D721Med (cell line): ENCODE data around the gene CRB3.

Source experiments
- DNase-seq: peaks from one replicate; pipeline ENCODE4 v3.0.0; 2011; ENCODE audit warnings: low spot score; ENCODE audit not compliant: insufficient read length
- FAIRE-seq: peaks from 2 replicates; lab custom pipeline; 2011; peaks lifted over from hg19 to GRCh38; lab: Jason Lieb, UNC
- TF ChIP-seq, protein P1 (sequence below): IDR thresholded peaks from 2 replicates; pipeline ENCODE4 v1.5.1; 2012; ENCODE audit warnings: mild to moderate bottlenecking, control low read depth; ENCODE audit not compliant: insufficient read depth; ENCODE audit errors: missing control alignments

Gene CRB3

DNA sequence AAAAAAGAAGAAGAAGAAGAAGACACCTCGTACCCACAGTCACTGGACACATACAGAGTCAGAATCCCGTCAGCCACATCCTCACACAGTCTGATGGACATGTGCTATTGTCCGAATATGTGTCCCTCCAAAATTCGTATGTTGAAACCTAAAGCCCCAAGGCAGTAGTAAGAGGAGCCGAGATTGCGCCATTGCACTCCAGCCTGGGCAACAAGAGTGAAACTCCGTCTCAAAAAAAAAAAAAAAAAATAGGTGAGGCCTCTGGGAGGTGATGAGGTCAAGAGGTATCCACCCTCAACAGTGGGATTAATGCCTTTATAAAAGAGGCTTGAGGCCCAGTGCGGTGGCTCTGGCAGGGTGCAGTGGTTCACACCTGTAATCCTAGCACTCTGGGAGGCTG is 20.2 kb downstream of the CRB3 start:
- TF ChIP-seq, protein P1, sequence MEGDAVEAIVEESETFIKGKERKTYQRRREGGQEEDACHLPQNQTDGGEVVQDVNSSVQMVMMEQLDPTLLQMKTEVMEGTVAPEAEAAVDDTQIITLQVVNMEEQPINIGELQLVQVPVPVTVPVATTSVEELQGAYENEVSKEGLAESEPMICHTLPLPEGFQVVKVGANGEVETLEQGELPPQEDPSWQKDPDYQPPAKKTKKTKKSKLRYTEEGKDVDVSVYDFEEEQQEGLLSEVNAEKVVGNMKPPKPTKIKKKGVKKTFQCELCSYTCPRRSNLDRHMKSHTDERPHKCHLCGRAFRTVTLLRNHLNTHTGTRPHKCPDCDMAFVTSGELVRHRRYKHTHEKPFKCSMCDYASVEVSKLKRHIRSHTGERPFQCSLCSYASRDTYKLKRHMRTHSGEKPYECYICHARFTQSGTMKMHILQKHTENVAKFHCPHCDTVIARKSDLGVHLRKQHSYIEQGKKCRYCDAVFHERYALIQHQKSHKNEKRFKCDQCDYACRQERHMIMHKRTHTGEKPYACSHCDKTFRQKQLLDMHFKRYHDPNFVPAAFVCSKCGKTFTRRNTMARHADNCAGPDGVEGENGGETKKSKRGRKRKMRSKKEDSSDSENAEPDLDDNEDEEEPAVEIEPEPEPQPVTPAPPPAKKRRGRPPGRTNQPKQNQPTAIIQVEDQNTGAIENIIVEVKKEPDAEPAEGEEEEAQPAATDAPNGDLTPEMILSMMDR = no peak
- DNase-seq (no peak), FAIRE-seq (no peak)

DNA sequence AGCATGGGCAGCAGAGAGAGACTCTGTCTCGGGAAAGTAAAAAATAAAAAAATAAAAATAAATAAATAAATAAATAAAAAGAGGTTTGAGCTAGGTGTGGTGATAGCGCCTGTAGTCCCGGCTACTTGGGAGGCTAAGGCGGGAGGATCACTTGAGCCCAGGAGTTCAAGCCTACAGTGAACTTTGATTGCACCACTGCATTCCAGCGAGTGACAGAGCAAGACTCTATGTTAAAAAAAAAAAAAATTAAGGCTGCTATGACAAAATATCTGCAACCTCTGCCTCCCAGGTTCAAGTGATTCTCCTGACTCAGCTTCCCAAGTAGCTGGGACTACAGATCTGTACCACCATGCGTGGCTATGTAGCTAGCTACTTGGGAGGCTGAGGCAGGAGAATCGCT is 20.8 kb downstream of the CRB3 start:
- TF ChIP-seq, protein P1 = no peak
- FAIRE-seq (no peak), DNase-seq (no peak)

DNA sequence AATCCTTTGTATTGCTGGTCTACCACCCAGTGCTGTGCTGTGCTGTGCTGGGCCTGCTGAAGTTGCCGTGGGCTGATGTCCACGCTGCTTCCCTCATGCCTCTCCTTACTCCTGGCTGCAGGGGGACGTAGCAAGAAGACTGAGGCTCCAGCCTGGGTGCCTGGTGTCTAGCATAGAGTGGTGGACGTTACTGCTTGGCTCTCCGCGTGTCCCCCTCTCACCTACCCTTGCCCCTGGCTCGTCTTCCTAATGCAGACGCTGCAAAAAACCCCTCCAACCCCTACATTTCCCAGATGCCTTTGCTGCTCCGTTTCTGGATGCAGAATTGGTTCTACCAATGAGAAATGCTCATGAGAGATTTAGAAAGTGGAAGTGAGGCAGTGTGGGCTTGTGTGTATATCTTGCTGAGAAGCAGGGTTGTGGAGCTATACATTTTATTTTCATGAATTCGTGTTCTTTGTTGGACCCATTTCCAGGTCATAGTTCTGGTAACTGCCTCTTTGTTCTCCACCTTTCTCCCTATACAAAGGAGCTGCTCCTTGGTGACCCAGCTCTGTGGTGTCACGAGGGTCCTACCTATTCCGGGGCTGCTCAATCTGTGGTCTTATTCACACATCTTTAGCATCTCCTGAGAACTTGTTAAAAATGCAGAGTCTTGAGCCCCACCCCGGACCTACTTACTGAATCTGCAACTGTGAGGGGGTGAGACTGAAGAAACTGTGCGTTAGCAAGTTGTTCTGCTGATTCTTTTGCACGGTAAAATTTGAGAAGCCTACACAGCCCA is 25.4 kb downstream of the CRB3 start:
- FAIRE-seq = no peak
- TF ChIP-seq, protein P1 = no peak
- DNase-seq = no peak

DNA sequence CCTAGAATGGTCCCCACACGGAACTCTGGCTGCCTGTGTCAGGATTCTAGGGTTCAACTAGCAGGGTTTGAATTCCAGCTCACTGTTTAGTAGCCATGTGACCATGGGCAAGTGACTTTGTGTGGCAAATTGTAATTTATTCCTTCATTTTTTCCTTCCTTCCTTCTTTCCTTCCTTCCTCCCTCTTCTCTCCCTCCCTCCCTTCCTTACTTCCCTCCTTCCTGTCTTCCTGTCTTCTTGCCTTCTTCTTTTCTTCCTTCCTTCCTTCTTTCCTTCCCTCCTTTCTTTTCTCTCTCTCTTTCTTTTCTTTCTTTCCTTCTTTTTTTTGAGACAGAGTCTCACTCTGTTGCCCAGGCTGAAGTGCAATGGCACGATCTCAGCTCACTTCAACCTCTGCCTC is 26.1 kb downstream of the CRB3 start:
- FAIRE-seq = no peak

DNA sequence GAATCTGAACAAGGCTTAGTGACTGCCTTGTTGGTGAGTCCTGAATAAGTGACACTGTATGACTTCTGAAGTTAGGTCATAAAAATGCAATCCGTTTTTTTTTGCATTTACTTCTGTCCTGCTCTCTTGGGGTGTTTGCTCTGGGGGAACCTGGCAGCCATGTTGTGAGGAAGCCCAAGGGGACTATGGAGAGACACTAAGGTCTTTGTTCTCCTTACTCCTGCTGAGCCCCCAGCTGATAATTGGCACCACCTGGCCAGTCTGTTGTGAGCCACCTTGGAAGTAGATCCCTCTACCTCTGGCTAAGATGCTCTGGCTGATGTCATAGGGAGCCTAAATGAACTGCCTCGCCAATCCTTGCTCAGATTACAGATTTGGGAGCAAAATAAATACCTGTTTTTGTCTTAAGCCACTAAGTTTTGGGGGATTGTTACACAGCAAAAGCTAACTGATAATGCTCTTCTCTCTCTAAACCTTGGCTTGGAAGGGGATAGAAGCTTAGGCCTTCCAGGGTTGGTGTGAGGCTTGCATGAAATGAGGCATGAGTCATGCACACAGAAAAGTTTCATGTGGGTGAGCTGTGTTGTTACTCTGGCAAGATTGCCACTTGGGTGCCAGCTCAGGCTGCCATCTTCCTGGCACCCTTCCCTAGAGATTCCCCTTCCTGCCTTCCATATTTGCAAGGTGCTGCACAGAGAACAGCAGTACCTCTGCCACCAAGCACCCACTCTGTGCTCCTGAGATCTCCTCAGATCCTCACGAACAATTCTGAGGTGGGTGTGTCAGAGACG is 27.9 kb downstream of the CRB3 start:
- DNase-seq = no peak
- TF ChIP-seq, protein P1 = no peak
- FAIRE-seq = no peak

More for the DNA sequence above, 26.1 kb downstream of the CRB3 start:
- no peak for DNase-seq
- TF ChIP-seq, protein P1 = no peak

DNA sequence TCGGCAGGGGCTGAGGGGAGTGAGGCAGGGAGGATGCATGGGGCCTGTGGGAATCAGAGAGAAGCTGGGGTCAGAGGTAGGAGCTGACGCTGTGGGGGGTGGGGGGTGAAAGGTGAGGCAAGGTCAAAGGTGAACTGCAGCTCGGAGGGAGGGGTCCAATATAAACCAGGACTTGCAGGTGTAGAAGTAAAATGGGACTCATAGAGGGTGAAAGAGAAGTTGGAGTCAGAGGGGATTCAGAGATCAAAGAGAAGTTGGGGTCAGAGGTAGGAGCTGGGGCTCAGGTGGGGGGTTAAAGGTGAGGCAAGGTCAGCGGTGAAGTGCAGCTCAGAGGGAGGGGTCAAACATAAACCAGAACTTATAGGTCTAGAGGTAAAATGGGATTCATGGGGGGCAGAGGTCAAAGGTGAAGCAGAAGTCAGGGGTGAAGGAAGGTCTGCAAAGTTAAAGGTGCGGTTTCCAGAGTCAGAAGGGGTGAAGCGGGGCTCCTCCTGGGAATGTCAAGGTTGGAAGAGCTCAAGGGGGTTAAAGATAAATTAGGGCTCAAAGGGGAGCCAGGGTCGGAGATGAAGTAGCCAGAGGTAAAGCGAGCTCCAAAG is 30.5 kb downstream of the CRB3 start:
- DNase-seq = no peak
- TF ChIP-seq, protein P1 = no peak
- FAIRE-seq = no peak
